DND-41 (cell line): Measurements from ENCODE around the gene ABCD1.

Experiments used
- EZH2 ChIP-seq: IDR thresholded peaks from 3 replicates; pipeline ENCODE4 v1.6.1; 2012; ENCODE audit warnings: borderline replicate concordance, low read depth, mild to moderate bottlenecking, moderate library complexity, low read length, inconsistent platforms; ENCODE audit not compliant: severe bottlenecking
- TF ChIP-seq, protein P1 (sequence below): IDR thresholded peaks from 2 replicates; pipeline ENCODE4 v1.5.1; 2012; ENCODE audit warnings: borderline replicate concordance, low read length, moderate library complexity, mild to moderate bottlenecking; ENCODE audit not compliant: poor library complexity, severe bottlenecking; ENCODE audit errors: extremely low read depth

GRCh38 chrX:153704021-153704526 is 20.6 kb upstream of the ABCD1 start:
- TF ChIP-seq, protein P1, sequence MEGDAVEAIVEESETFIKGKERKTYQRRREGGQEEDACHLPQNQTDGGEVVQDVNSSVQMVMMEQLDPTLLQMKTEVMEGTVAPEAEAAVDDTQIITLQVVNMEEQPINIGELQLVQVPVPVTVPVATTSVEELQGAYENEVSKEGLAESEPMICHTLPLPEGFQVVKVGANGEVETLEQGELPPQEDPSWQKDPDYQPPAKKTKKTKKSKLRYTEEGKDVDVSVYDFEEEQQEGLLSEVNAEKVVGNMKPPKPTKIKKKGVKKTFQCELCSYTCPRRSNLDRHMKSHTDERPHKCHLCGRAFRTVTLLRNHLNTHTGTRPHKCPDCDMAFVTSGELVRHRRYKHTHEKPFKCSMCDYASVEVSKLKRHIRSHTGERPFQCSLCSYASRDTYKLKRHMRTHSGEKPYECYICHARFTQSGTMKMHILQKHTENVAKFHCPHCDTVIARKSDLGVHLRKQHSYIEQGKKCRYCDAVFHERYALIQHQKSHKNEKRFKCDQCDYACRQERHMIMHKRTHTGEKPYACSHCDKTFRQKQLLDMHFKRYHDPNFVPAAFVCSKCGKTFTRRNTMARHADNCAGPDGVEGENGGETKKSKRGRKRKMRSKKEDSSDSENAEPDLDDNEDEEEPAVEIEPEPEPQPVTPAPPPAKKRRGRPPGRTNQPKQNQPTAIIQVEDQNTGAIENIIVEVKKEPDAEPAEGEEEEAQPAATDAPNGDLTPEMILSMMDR = no peak
- no peak for TF ChIP-seq EZH2
